Stimulated activated naive CD8-positive, alpha-beta T cell treated with anti-CD3 and anti-CD28 coated beads, Interleukin-15, amount 100 ng/mL, for 72 hours (primary cell): ENCODE results near the gene MROH2A.
"Not testable (repeated sequence)": the region's sequence is repeated elsewhere in the genome, so short reads cannot be mapped to it uniquely, and the experiment has no call there.

ENCODE experiments used
- ATAC-seq: fragments of 150-1000 bp; cut with Tn5 transposase; 2 replicates; pipeline ENCODE4 v1.10.0; 2021; ENCODE audit warnings: mild to moderate bottlenecking, moderate library complexity
- DNase-seq, 2 donors: peaks; one replicate each; pipeline ENCODE4 v3.0.0; 2021 to 2022
- H3K27ac Mint-ChIP-seq, 2 donors: one replicate each; pipeline ENCODE4 v1.8.0; 2022; ENCODE audit warnings: mild to moderate bottlenecking in 2 of 2, mixed read lengths in 2 of 2, moderate library complexity in 2 of 2
- H3K27me3 Mint-ChIP-seq: one replicate; pipeline ENCODE4 v1.8.0; 2022; ENCODE audit warnings: mixed read lengths
- H3K4me1 Mint-ChIP-seq: one replicate; pipeline ENCODE4 v1.8.0; 2022; ENCODE audit warnings: mild to moderate bottlenecking, mixed read lengths
- H3K4me3 Mint-ChIP-seq, 2 donors: one replicate each; pipeline ENCODE4 v1.8.0; 2022; ENCODE audit warnings: mild to moderate bottlenecking in 2 of 2, mixed read lengths in 2 of 2, moderate library complexity in 1 of 2
- H3K9me3 Mint-ChIP-seq, 2 donors: one replicate each; pipeline ENCODE4 v1.8.0; 2022; ENCODE audit warnings: mixed read lengths in 2 of 2

The MROH2A gene

DNA sequence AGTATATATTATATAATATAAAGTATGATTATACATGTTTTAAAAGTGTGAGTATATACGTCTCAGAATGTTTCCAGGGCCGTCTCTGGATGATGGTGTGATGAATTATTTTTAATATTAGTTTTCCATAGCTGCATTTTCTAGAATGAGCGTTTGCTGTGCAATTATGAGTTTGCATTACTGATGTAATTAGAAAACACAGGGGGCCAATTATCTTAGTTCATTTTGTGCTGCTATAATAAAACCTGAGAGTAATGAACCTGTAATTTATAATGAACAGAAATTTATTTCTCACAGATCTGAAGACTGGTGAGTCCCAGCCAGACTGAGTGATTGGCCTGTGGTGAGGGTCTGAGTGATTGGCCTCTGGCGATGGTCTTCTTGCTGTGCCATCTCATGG, 80.2 kb downstream of the MROH2A start:
- no peak for ATAC-seq
- Mint-ChIP-seq H3K9me3 (no peaks in the 10 kb centered on the region), H3K4me3 (no peak overlapping the region), H3K27ac (no peak overlapping the region), H3K4me1 (peaks cover 33% of the 10 kb centered on the region), H3K27me3 (no peaks in the 10 kb centered on the region)
- no peak for DNase-seq

DNA sequence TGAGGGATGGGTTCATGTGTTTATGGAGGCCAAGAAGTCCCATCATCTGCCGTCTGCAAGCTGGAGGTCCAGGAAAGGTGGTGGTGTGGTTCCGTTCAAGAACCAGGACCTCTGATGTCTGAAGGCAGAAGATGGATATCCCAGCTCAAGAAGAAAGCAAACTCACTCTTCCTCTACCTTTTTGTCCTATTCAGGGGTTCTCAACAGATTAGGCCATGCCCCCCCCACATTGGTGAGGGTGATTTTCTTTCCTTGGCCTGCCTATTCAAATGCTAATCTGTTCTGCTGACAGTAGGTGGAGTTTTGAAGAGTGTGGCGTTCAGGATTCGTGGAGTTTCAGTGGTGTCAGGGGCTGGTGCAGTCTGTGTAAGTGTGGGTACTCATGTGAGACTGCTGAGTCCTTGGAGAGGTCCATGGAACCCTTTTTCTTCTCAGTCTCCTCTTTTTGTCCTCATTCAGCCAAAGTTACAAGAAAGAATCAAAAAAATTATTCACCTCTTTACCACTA, 84.2 kb downstream of the MROH2A start:
- DNase-seq = no peak
- no peak for ATAC-seq
- H3K27me3 Mint-ChIP-seq = no peaks in the 10 kb centered on the region
- H3K9me3 Mint-ChIP-seq = peaks cover 0 to 14% of the 10 kb centered on the region in 2 donors
- H3K27ac Mint-ChIP-seq = no peak overlapping the region
- no peak overlapping the region for H3K4me3 Mint-ChIP-seq
- peaks cover 6% of the 10 kb centered on the region for H3K4me1 Mint-ChIP-seq

DNA sequence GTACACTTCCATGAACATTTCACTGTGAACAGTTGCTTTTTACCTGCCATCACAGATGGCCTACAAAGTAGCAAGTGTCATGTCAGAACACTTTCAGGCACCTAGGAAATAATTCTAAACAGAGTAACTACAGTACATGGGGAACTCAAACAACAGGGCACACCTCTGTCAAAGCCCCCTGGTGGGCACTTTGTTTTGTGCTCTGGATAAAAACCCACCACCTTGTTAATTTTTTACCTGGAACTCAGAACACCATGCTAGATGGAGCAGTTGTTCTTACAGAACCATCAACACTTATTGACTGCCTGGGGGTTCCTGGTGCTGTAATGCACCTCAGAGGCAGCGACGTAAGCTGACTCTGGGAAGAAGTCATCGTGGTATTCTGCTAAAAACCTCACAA, 87.7 kb downstream of the MROH2A start:
- ATAC-seq (no peak), DNase-seq (no peak)
- H3K4me3 Mint-ChIP-seq = no peak overlapping the region
- H3K9me3 Mint-ChIP-seq = peaks cover 8 to 26% of the 10 kb centered on the region in 2 donors
- H3K4me1 Mint-ChIP-seq = peaks cover 9% of the 10 kb centered on the region
- H3K27me3 Mint-ChIP-seq = no peaks in the 10 kb centered on the region
- H3K27ac Mint-ChIP-seq = no peak overlapping the region

DNA sequence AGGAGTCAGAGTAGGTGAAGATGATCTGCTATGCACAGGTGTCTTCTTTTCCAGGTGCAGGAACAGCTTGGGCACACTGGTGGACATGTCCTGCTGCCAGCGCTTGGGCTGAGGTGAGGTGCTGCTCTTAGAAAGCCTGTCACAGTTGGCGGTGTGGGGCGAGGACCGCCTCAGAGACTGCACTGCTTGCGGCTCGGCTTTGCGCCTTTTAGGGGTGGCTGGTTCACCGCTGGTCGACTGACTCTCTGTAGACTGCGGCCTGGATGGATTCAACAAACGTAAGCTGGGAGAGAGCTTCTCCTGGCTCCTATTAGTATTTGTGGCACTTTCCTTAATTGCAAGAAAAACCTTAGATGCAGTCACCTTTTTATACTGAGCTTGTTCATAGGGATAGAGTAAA, 88.3 kb downstream of the MROH2A start:
- peaks cover 8 to 26% of the 10 kb centered on the region in 2 donors for H3K9me3 Mint-ChIP-seq
- no peak overlapping the region for H3K27ac Mint-ChIP-seq
- ATAC-seq (no peak), DNase-seq (no peak)
- peaks cover 9% of the 10 kb centered on the region for H3K4me1 Mint-ChIP-seq
- no peak overlapping the region for H3K4me3 Mint-ChIP-seq
- H3K27me3 Mint-ChIP-seq = peaks cover 3% of the 10 kb centered on the region

DNA sequence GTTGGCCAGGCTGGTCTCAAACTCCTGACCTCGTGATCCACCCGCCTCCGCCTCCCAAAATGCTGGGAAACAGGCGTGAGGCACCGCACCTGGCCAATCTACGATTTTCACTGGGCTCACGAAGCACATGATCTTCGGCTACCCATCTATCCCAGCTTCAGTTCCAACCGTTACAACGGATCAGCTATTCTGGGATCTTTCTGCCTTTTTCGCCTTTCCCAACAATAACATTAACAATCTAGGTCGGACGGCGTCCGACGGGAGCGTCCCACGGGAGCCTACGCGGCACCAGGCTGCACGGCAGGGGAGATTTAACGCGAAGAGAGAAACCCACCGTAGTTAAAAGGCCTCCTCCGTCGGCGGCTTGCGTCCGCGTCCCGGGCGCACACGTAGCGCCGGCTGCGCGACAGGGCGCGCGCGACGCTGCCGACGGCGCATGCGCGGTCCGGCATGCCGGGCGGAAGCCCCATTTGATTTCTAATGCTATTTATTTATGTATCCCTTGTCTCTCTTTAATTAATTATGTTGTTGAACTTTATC, 89.9 kb downstream of the MROH2A start, which contains the start of gene MSL3B:
Gene MSL3B (minus strand): TSS at position 394 of the 540 bp plus-strand sequence.
- Mint-ChIP-seq H3K9me3 (peaks cover 8 to 26% of the 10 kb centered on the region in 2 donors), H3K27me3 (peaks cover 16% of the 10 kb centered on the region), H3K4me3 (peak within 1 kb of the TSS; percentile 92 to 93), H3K27ac (peak within 1 kb of the TSS; percentile 77 to 82), H3K4me1 (peaks cover 9% of the 10 kb centered on the region)
- ATAC-seq = peak; percentile 90
- peak; percentile 53 to 57 for DNase-seq

DNA sequence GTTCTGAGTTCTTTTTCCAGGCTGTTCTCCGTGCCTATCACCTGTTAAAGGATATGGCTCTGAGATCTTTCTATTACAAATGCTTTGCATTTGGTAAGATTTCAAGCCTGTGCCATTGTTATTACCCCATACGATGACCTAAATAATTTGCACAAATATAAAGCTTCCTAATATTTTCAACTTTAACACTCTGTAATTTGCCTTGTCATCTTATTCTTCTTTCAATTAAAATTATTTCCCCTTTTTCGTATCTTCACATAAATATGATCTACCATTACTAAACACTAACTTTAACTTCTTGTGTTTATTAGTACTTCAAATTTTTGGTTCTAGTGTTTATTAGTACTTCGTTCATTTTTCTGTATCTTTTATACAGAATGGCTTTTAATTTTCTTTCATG, 93.3 kb downstream of the MROH2A start:
- H3K9me3 Mint-ChIP-seq = peaks cover 16 to 18% of the 10 kb centered on the region in 2 donors
- H3K27me3 Mint-ChIP-seq = peaks cover 34% of the 10 kb centered on the region
- peaks cover 9% of the 10 kb centered on the region for H3K4me1 Mint-ChIP-seq
- no peak overlapping the region for H3K4me3 Mint-ChIP-seq
- ATAC-seq (no peak), DNase-seq (no peak)
- H3K27ac Mint-ChIP-seq = no peak overlapping the region

DNA sequence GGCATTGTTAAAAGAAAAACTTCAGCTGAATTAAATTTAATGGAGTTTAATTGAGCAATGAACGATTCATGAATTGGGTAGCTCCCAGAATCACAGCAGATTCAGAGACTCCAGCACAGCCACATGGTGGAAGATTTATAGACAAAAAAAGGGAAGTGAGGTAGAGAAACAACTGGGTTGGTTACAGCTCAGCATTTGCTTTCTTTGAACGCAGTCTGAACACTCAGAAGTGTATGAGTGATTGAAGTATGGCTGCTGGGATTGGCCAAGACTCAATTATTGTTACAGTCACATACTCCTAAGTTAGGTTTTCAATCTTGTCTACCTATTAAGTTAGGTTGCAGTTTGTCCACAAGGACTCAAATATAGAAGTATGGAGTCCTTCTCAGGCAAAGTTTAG, 94.0 kb downstream of the MROH2A start:
- not testable (repeated sequence) for H3K4me3 Mint-ChIP-seq, H3K4me1 Mint-ChIP-seq, DNase-seq, H3K27ac Mint-ChIP-seq, ATAC-seq
- Mint-ChIP-seq H3K27me3 (peaks cover 36% of the 10 kb centered on the region), H3K9me3 (peaks cover 14 to 21% of the 10 kb centered on the region in 2 donors)

DNA sequence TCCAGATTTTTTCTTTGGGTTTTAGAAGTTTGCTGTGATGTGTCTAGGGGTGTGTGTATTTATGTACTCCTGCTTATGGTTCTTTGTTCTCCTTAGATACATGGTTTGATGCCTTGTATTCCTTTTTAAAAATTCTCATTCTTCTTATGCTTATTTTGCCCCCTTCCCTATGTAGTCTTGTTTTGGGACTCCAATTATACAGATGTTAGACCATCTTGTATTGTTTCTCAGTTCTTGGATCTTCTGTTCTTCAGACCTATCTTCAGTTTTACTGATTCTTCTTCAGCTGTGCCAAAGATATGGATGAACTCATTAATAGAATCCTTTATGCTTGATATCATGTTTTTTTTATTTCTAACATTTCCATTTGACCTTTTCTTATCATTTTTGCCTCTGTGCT, 104.2 kb downstream of the MROH2A start:
- no peak for ATAC-seq
- Mint-ChIP-seq H3K4me3 (no peak overlapping the region), H3K4me1 (no peaks in the 10 kb centered on the region), H3K9me3 (peaks cover 36 to 44% of the 10 kb centered on the region in 2 donors), H3K27me3 (peaks cover 36% of the 10 kb centered on the region), H3K27ac (no peak overlapping the region)
- DNase-seq = no peak
